ENCODE results near the gene TPST1. TPM values are rescaled to one million over a fixed set of nuclear protein-coding genes. Genes with fewer than 3 reads are reported as not detected.

TPST1 gene
- total RNA-seq, 4 donors from 2014 or later: 24.5 to 60.4 (median 28.2) TPM

DNA sequence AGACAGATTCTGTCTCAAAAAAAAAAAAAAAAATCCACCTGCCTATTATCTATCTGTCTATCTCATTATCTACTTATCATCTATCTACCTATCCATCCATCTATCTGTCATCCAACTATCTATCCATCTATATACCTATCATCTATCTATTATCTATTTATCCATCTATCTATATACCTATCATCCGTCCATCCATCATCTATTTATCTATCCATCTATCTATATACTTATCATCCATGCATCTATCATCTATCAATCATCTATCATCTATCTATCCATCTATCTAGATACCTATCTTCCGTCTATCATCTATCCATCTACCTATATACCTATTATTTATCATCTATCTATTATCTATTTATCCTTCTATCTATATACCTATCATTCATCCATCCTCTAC lies 16.5 kb upstream of the TPST1 start:
- Histone ChIP-seq H3K4me3 (replicated peaks in 1 of 3) (no peak overlapping the region), H3K27ac (no peak overlapping the region), H3K9me3 (no peaks in the 10 kb centered on the region), H3K4me1 (no peaks in the 10 kb centered on the region), H3K36me3 (no peaks in the 10 kb centered on the region), H3K27me3 (no peaks in the 10 kb centered on the region)
- DNase-seq: no peak
- TF ChIP-seq, protein P1, sequence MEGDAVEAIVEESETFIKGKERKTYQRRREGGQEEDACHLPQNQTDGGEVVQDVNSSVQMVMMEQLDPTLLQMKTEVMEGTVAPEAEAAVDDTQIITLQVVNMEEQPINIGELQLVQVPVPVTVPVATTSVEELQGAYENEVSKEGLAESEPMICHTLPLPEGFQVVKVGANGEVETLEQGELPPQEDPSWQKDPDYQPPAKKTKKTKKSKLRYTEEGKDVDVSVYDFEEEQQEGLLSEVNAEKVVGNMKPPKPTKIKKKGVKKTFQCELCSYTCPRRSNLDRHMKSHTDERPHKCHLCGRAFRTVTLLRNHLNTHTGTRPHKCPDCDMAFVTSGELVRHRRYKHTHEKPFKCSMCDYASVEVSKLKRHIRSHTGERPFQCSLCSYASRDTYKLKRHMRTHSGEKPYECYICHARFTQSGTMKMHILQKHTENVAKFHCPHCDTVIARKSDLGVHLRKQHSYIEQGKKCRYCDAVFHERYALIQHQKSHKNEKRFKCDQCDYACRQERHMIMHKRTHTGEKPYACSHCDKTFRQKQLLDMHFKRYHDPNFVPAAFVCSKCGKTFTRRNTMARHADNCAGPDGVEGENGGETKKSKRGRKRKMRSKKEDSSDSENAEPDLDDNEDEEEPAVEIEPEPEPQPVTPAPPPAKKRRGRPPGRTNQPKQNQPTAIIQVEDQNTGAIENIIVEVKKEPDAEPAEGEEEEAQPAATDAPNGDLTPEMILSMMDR (IDR thresholded peaks at IDR 0.05): no peak
- TF ChIP-seq POLR2A (IDR thresholded peaks at IDR 0.05): no peak
- 98% methylated on average over 2 of the region's 2 CpGs for WGBS, 2 donors
- intact Hi-C loops (cut with DNase I): no loop called here

DNA sequence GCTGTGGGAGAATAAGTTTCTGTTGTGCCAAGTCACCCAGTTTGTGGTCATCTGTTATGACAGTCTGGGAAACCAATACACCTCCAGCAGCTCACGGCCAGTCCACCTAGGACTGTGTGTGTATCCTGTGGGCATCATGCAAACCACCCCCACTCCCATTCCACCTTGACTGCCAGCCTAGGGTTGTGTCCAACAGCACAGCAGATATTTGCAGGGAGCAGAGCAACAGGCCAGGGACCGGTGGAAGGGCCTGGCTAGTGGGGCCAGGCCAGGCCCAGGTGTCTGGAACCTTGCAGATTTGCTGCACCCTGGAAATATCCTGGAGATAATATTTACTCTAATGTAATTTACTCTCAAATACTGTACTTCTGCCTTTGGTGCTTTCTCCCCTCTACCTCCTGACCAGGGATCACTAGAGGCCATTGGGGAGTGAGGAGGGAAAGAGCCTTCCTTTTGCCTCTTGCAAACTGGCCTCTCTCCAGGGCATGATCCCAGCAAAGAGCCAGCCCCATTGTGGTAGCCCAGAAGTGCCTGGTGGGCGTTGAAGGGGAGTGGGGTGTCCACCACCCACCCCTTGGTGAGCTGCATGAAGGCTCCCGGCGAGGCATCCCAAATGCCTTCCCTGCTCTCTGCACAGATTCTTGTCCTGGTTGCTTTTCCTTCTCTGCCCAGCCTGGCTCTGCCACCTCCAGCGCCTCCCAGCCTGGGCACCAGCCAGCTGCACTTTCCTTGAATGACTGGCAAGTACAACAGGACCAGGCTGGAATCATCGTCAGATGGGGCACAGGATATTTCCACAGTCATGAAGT lies 15.2 kb upstream of the TPST1 start:
- no peaks in the 10 kb centered on the region for H3K27me3 ChIP-seq
- H3K9me3 ChIP-seq: no peaks in the 10 kb centered on the region
- no peak overlapping the region for H3K4me3 ChIP-seq (replicated peaks in 1 of 3)
- intact Hi-C loops (cut with DNase I): no loop called here
- TF ChIP-seq POLR2A (IDR thresholded peaks at IDR 0.05): no peak
- TF ChIP-seq, protein P1 (IDR thresholded peaks at IDR 0.05): no peak
- peak; percentile 48 to 69 for DNase-seq
- 69 to 76% methylated on average over 6 to 7 of the region's 7 CpGs for WGBS, 2 donors
- no peak overlapping the region for H3K27ac ChIP-seq
- no peaks in the 10 kb centered on the region for H3K4me1 ChIP-seq
- no peaks in the 10 kb centered on the region for H3K36me3 ChIP-seq

GRCh38 chr7:66190504-66190857 lies 14.7 kb upstream of the TPST1 start:
- H3K4me3 ChIP-seq (replicated peaks in 1 of 3): no peak overlapping the region
- no peak for TF ChIP-seq POLR2A (IDR thresholded peaks at IDR 0.05)
- TF ChIP-seq, protein P1 (IDR thresholded peaks at IDR 0.05): no peak
- intact Hi-C loops (cut with DNase I): no loop called here
- no peaks in the 10 kb centered on the region for H3K9me3 ChIP-seq
- DNase-seq: no peak
- 62 to 69% methylated on average over 5 of the region's 5 CpGs for WGBS, 2 donors
- H3K27me3 ChIP-seq: no peaks in the 10 kb centered on the region
- no peak overlapping the region for H3K27ac ChIP-seq
- no peaks in the 10 kb centered on the region for H3K36me3 ChIP-seq
- no peaks in the 10 kb centered on the region for H3K4me1 ChIP-seq

GRCh38 chr7:66193146-66193725 lies 11.9 kb upstream of the TPST1 start:
- TF ChIP-seq, protein P1 (IDR thresholded peaks at IDR 0.05): no peak
- Histone ChIP-seq H3K36me3 (no peaks in the 10 kb centered on the region), H3K27me3 (no peaks in the 10 kb centered on the region), H3K27ac (no peak overlapping the region), H3K4me1 (no peaks in the 10 kb centered on the region), H3K9me3 (no peaks in the 10 kb centered on the region), H3K4me3 (replicated peaks in 1 of 3) (no peak overlapping the region)
- intact Hi-C loops (cut with DNase I): no loop called here
- no peak for DNase-seq
- 71 to 75% methylated on average over 6 of the region's 6 CpGs for WGBS, 2 donors

DNA sequence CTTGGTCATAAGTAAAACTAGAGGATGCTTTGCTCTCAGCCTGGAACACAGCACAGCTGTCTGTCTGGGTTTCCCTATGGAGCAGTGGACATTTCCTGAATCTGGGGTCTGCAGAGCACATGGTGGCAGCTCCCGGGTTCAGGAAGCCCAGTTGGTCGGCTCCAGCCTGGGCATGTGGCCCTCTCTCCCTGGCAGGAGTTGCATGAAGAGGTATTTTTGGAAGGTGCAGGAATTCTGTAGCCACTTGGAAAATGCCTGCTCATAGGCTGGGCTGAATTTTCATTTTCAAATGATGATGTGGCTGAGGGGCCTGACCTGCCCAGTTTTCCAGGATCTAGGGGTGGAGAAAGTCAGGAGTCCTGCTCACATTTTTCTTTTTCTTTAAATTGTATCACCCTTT lies 6.7 kb upstream of the TPST1 start:
- no peak overlapping the region for H3K27ac ChIP-seq
- no peaks in the 10 kb centered on the region for H3K9me3 ChIP-seq
- no peaks in the 10 kb centered on the region for H3K27me3 ChIP-seq
- intact Hi-C loops (cut with DNase I): no loop called here
- no peaks in the 10 kb centered on the region for H3K36me3 ChIP-seq
- H3K4me3 ChIP-seq (replicated peaks in 1 of 3): no peak overlapping the region
- 52% methylated on average over 2 of the region's 2 CpGs; no CpG with 5 or more reads in 1 of the 2 donors for WGBS, 2 donors
- no peaks in the 10 kb centered on the region for H3K4me1 ChIP-seq
- TF ChIP-seq, protein P1 (IDR thresholded peaks at IDR 0.05): no peak
- TF ChIP-seq POLR2A (IDR thresholded peaks at IDR 0.05): no peak
- no peak for DNase-seq

All from thyroid gland (tissue), 4 donors.